HCT116 (cell line): ENCODE measurements around the gene RAB3B. TPM values are rescaled to one million over a fixed set of nuclear protein-coding genes. Genes with fewer than 3 reads are reported as not detected.

Source experiments
- ATAC-seq: fragments of 200-7000 bp; cut with Tn5 transposase; 2 replicates; pipeline ENCODE4 v1.9.1; 2020; ENCODE audit warnings: mild to moderate bottlenecking, moderate library complexity
- BruUV-seq: library from RNA; stranded (reverse); fragments of 400-500 nt; replicated peaks from 2 replicates; lab custom pipeline; 2021; lab: Mats Ljungman, UMichigan
- CTCF ChIA-PET: fragments of 300-600 bp; sonication (Branson Sonifier 250); formaldehyde crosslinking; loops from one replicate; lab custom pipeline; 2021; ENCODE audit warnings: antibody characterized with exemption; lab: Charles Lee
- POLR2A ChIA-PET: fragments of 300-600, 350-600 bp; sonication (Branson Sonifier 250); formaldehyde crosslinking; loops from one replicate; lab custom pipeline; 2021; ENCODE audit warnings: antibody characterized with exemption; lab: Charles Lee
- RAD21 ChIA-PET, 2 experiments: fragments of 300-600 bp; sonication (Branson Sonifier 250); formaldehyde crosslinking; loops; one replicate each; lab custom pipeline; 2023; ENCODE audit warnings: low total read pairs in 2 of 2; ENCODE audit not compliant: uncharacterized antibody in 2 of 2, unreplicated experiment in 2 of 2, low non-redundant PET in 1 of 2; lab: Charles Lee
- DNase-seq: peaks from one replicate; pipeline ENCODE4 v3.0.0-alpha.2; 2010; ENCODE audit warnings: low read depth, low spot score
- H2AFZ ChIP-seq: fragments of 200-600 bp; shearing (Covaris generic), sonication (generic); 2 replicates; pipeline ENCODE4 v1.6.1; 2017; ENCODE audit warnings: low read depth, mixed run types, mixed read lengths, antibody characterized with exemption, low read length; ENCODE audit not compliant: poor library complexity, severe bottlenecking
- H3K27ac ChIP-seq: 2 replicates; pipeline ENCODE4 v1.5.1; 2012; ENCODE audit warnings: low read depth, low read length
- H3K27me3 ChIP-seq: fragments of 200-600 bp; sonication (generic); 2 replicates; pipeline ENCODE4 v1.6.1; 2016; ENCODE audit warnings: mixed run types, low read length, mixed read lengths; ENCODE audit not compliant: insufficient read depth
- H3K36me3 ChIP-seq, 2 experiments: fragments of 200-500 bp in 1 of 2; fragments of 200-600 bp in 1 of 2; sonication (Bioruptor generic) in 1 of 2; sonication (generic) in 1 of 2; 2 replicates each; pipeline versions ENCODE4 v1.5.1 to v1.6.1; 2014 to 2016; ENCODE audit warnings: low read length in 2 of 2, inconsistent platforms in 1 of 2, mixed read lengths in 1 of 2, mixed run types in 1 of 2; ENCODE audit not compliant: insufficient read depth in 2 of 2, control insufficient read depth in 1 of 2
- H3K4me1 ChIP-seq, 2 experiments: fragments of 200-600 bp in 1 of 2; sonication (generic) in 1 of 2; 2 replicates each; pipeline versions ENCODE4 v1.5.1 to v1.6.1; 2012 to 2017; ENCODE audit warnings: low read length in 2 of 2, inconsistent platforms in 1 of 2, mild to moderate bottlenecking in 1 of 2, mixed read lengths in 1 of 2, mixed run types in 1 of 2, moderate library complexity in 1 of 2; ENCODE audit not compliant: insufficient read depth in 2 of 2, control insufficient read depth in 1 of 2
- H3K4me2 ChIP-seq: fragments of 200-600 bp; sonication (generic); 2 replicates; pipeline ENCODE4 v1.6.1; 2017; ENCODE audit warnings: mixed run types, low read length, mixed read lengths
- H3K4me3 ChIP-seq, 2 experiments: fragments of 200-600 bp in 1 of 2; sonication (generic) in 1 of 2; replicated peaks in 1 of 2; 2 replicates each; pipeline ENCODE4 v1.5.1; 2011 to 2016; ENCODE audit warnings: low read length in 2 of 2, control low read depth in 1 of 2, low read depth in 1 of 2, mild to moderate bottlenecking in 1 of 2, mixed read lengths in 1 of 2, mixed run types in 1 of 2
- H3K79me2 ChIP-seq: fragments of 200-600 bp; sonication (generic); 2 replicates; pipeline ENCODE4 v1.6.1; 2017; ENCODE audit warnings: mild to moderate bottlenecking, mixed run types, low read length, moderate library complexity, mixed read lengths; ENCODE audit not compliant: insufficient read depth
- H3K9ac ChIP-seq: fragments of 200-600 bp; sonication (generic); 2 replicates; pipeline ENCODE4 v1.6.1; 2016; ENCODE audit warnings: low read length, mixed read lengths
- H3K9me2 ChIP-seq: fragments of 200-600 bp; sonication (generic), shearing (Covaris generic); 2 replicates; pipeline ENCODE4 v1.6.1; 2017; ENCODE audit warnings: mixed run types, mild to moderate bottlenecking, moderate library complexity; ENCODE audit not compliant: insufficient read depth
- H3K9me3 ChIP-seq, 2 experiments: fragments of 200-500 bp in 1 of 2; fragments of 200-600 bp in 1 of 2; sonication (Bioruptor generic) in 1 of 2; sonication (generic) in 1 of 2; 2 replicates each; pipeline ENCODE4 v1.6.1; 2014 to 2017; ENCODE audit warnings: low read length in 2 of 2, mixed read lengths in 2 of 2, inconsistent platforms in 1 of 2, low read depth in 1 of 2, mild to moderate bottlenecking in 1 of 2, mixed run types in 1 of 2, moderate library complexity in 1 of 2; ENCODE audit not compliant: control insufficient read depth in 1 of 2, insufficient read depth in 1 of 2
- H4K20me1 ChIP-seq: fragments of 200-600 bp; sonication (generic), shearing (Covaris generic); 2 replicates; pipeline ENCODE4 v1.6.1; 2017; ENCODE audit warnings: mixed run types, mild to moderate bottlenecking, moderate library complexity; ENCODE audit not compliant: insufficient read depth
- ATF3 ChIP-seq: IDR thresholded peaks from 2 replicates; pipeline ENCODE4 v1.6.1; 2012
- CEBPB ChIP-seq: IDR thresholded peaks from 2 replicates; pipeline ENCODE4 v1.6.1; 2012; ENCODE audit warnings: low read depth
- CTCF ChIP-seq, 3 experiments: fragments of 200-600 bp in 1 of 3; sonication (generic) in 1 of 3; IDR thresholded peaks in 2 of 3; conservative IDR thresholded peaks in 1 of 3; 2 replicates each; pipeline ENCODE4 v1.5.1; 2012 to 2017; ENCODE audit warnings: low read depth in 2 of 3, low read length in 2 of 3, antibody characterized with exemption in 1 of 3, borderline replicate concordance in 1 of 3, control low read depth in 1 of 3, mild to moderate bottlenecking in 1 of 3, mixed read lengths in 1 of 3, mixed run types in 1 of 3, moderate library complexity in 1 of 3; ENCODE audit not compliant: insufficient read depth in 1 of 3
- EGR1 ChIP-seq: IDR thresholded peaks from 2 replicates; pipeline ENCODE4 v1.6.1; 2012; ENCODE audit warnings: low read depth
- ELF1 ChIP-seq: IDR thresholded peaks from 2 replicates; pipeline ENCODE4 v1.6.1; 2012; ENCODE audit warnings: low read depth, borderline replicate concordance
- EZH2 ChIP-seq: fragments of 200-600 bp; sonication (generic); IDR thresholded peaks from 2 replicates; pipeline ENCODE4 v1.6.1; 2017; ENCODE audit warnings: antibody characterized with exemption, mixed run types
- EZH2phosphoT487 ChIP-seq: fragments of 200-600 bp; IDR thresholded peaks from 2 replicates; pipeline ENCODE4 v1.6.1; 2018; ENCODE audit warnings: antibody characterized with exemption, borderline replicate concordance
- FOSL1 ChIP-seq: IDR thresholded peaks from 2 replicates; pipeline ENCODE4 v1.6.1; 2012; ENCODE audit warnings: low read depth
- JUND ChIP-seq: IDR thresholded peaks from 2 replicates; pipeline ENCODE4 v1.6.1; 2012
- POLR2A ChIP-seq: IDR thresholded peaks from 2 replicates; pipeline ENCODE4 v1.7.0; 2011; ENCODE audit warnings: borderline replicate concordance; ENCODE audit not compliant: insufficient read depth, insufficient read length; ENCODE audit errors: extremely low read depth
- POLR2AphosphoS5 ChIP-seq: IDR thresholded peaks from 2 replicates; pipeline ENCODE4 v1.6.1; 2011; ENCODE audit warnings: mild to moderate bottlenecking, low read depth, low read length, moderate library complexity
- REST ChIP-seq: IDR thresholded peaks from 2 replicates; pipeline ENCODE4 v1.6.1; 2012; ENCODE audit warnings: low read depth
- SP1 ChIP-seq: IDR thresholded peaks from 2 replicates; pipeline ENCODE4 v1.6.1; 2012; ENCODE audit warnings: low read depth
- SRF ChIP-seq: IDR thresholded peaks from 2 replicates; pipeline ENCODE4 v1.6.1; 2012; ENCODE audit warnings: low read depth
- ZBTB33 ChIP-seq: IDR thresholded peaks from 2 replicates; pipeline ENCODE4 v1.6.1; 2011; ENCODE audit warnings: mild to moderate bottlenecking, low read length, moderate library complexity; ENCODE audit not compliant: insufficient replicate concordance; ENCODE audit errors: extremely low read depth
- ZNF274 ChIP-seq: fragments of 200-500 bp; sonication (Bioruptor generic); IDR thresholded peaks from 2 replicates; pipeline ENCODE4 v1.6.1; 2014; ENCODE audit warnings: mild to moderate bottlenecking, low read depth, low read length, inconsistent platforms
- intact Hi-C: fragments of 100-400 bp; cut with micrococcal nuclease; formaldehyde crosslinking; loops from 2 replicates; pipeline ENCODE4 v1.10.0; 2022
- total RNA-seq: library from RNA; stranded (reverse); gene quantifications from one replicate; pipeline ENCODE4 v1.2.1, GENCODE V29; 2021; ENCODE audit not compliant: unreplicated experiment

Gene RAB3B
- total RNA-seq, 1 experiment from 2014 or later = 15.1 TPM

- Histone ChIP-seq H4K20me1 (no peaks in the 10 kb centered on the region), H3K36me3 (no peaks in the 10 kb centered on the region; a peak in 2 of 4 replicates), H3K9ac (no peak overlapping the region), H3K4me1 (peaks cover 12 to 34% of the 10 kb centered on the region in 2 experiments), H3K27ac (no peak overlapping the region), H3K9me3 (no peaks in the 10 kb centered on the region), H2AFZ (no peak overlapping the region), H3K9me2 (no peaks in the 10 kb centered on the region), H3K79me2 (no peaks in the 10 kb centered on the region), H3K27me3 (no peaks in the 10 kb centered on the region), H3K4me3 (no peak overlapping the region), H3K4me2 (no peak overlapping the region)
- no peak for ATAC-seq
- ChIA-PET POLR2A (no interaction called here), CTCF (no interaction called here), RAD21 (no interaction called here)
- no TSS peak for BruUV-seq
- TF ChIP-seq FOSL1 (no peak), JUND (no peak), REST (no peak), POLR2A (no peak), ZBTB33 (no peak), CTCF (IDR thresholded peaks at IDR 0.05 in 2 of 3, conservative IDR thresholded peaks at IDR 0.05 in 1 of 3; ENCODE audit: borderline replicate concordance in 1 of 3, insufficient read depth in 1 of 3, low read depth in 2 of 3, low read length in 2 of 3) (no peak), SRF (no peak), SP1 (no peak), ZNF274 (no peak), ELF1 (no peak), EZH2 (no peak), EGR1 (no peak), POLR2AphosphoS5 (no peak), CEBPB (no peak), ATF3 (no peak), EZH2phosphoT487 (no peak)
- intact Hi-C loops = no loop called here
- no peak for DNase-seq
Measured at GRCh38 chr1:51958824-51959223, 31.7 kb downstream of the RAB3B start.
